ENCODE data around the gene PRKCZ.

PRKCZ gene

DNA sequence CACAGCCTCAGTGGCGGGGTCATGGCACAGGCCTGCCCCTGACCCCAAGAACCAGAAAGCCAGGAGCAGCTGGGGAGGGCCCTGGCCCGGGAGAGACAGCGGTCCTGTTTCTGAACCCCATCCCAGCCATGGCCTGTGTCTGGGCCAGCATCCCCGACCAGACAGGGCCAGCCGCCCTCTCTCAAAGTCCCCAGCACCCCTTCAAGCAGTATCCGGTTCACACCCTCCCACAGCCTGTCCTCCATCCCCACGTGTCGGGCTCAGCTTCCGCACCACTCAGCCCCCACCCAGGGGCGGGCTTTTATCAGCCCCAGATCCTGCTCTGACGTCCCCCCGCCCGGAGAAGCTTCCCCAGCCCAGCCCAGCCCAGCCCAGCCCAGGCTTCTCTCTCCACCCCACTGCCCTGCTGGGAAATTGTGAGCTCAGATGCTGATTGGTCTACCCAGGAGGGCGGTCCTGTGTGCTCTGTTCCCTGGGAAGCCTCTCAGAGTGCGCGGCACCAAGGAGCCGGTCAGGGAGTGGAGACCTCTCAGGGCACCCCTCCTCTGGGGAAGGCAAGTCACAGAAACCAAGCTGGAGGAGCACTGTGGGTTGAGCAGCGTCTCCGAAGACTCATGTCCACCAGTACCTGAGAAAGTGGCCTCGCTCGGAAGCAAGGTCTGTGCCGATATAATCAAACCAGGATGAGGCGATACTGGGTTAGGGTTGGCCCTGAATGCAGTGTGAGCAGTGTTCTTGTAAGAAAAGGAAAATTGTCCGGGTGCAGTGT, 149.0 kb downstream of the PRKCZ start:
- DNase-seq = peak; percentile 92

DNA sequence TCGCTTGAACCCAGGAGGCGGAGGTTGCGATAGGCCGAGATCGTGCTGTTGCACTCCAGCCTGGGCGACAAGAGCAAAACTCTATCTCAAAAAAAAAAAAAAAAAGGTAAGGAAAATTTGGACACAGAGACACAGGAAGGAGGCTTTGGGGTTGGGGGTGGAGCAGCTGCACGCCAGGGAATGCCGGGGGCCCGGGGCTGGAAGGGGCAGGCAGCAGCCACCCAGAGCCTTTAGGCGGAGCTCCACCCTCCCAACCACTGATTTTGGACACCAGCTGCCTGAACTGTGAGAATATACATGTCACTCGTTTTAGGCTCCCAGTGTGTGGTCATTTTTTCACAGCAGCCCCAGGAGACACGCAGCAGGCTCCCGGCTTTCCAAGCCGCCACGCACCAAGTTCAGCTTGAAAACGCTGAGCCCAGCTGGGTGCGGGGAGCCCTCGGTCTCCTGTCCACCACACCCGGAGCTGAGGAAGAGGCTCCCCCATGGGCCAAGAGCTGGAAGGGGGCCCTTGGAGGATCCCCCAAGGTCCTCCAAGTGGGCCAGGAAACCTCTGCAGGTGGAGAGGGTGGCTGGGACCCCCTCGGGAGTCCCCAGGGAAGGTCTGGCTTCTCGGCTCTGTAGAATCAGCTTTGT, 150.2 kb downstream of the PRKCZ start:
- DNase-seq = no peak

DNA sequence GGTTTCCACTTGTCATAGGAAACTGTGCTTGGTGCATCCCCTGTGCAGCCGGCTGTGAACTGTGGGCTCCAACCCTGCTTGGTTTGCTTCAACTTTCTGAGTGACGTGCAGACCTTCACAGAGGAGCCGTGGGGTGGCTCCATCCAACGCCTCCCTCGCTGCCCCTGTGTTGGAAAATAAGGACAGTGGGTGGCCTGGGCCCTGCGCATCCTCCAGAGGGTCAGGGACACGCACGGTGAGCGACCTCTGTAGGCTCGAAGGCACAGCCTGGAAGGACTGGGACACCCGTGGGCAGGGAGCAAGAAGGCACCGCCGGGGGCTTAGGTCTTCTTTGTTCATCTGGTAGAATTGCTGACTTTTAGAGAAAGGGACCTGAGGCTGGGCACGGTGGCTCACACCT, 150.9 kb downstream of the PRKCZ start:
- DNase-seq = no peak

DNA sequence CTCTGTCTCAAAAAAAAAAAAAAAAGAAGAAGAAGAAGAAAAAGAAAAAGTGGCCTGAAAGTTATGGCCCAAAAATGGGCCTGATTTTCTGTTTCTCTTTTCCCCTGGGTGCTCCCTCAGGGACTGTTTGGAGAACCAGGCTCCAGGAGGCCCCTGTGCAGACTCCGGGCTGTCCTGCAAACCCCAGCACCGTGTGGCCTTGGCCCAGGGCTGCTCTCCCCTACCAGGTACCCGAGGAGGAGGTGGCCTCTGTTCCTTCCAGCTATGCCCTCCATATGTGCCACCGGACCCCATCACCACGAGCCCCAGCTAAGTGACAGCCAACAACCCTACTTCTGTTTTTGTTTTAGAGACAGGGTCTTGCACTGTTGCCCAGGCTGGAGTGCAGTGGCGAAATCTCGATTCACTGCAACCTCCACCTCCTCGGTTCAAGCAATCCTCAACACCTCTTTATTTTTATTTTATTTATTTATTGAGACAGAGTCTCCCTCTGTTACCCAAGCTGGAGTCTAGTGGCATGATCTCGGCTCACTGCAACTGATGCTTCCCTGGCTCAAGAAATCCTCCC, 151.9 kb downstream of the PRKCZ start:
- no peak for DNase-seq

DNA sequence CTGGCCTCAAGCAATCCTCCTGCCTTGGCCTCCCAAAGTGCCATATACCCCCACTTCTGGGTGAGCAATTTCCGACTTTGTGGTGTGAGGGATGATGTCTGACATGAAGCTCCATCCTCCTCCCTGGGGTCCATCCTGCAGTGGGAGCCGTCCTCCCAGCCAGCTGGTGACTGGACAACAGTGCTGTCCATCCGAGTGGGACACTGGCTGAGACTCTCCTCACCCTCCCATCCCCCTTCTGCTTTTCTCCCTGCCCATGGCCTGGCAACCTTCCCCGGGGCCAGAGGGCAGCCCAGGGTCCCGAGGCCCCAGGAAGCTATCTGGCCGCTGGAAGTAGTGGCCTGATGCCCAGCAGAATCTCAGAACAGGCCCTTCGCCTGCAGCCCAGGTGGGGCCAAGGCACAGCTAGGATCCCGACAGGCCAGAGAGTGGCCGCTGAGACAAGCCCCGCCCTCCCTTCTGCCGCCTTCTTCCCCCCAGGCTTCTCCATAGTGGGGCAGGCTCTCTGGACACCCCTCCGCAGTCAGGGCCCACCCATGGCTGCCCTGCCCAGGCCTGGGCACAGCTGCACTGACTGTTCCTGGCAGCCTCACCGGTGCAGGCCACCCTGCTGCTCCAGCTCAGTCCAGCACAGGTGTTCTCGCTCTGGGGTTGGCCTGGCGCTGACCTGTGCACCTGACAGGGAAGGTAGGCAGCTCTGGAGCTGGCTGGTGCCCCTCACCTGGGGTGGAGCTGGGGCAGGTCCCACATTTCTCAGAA, 152.8 kb downstream of the PRKCZ start:
- DNase-seq = no peak

DNA sequence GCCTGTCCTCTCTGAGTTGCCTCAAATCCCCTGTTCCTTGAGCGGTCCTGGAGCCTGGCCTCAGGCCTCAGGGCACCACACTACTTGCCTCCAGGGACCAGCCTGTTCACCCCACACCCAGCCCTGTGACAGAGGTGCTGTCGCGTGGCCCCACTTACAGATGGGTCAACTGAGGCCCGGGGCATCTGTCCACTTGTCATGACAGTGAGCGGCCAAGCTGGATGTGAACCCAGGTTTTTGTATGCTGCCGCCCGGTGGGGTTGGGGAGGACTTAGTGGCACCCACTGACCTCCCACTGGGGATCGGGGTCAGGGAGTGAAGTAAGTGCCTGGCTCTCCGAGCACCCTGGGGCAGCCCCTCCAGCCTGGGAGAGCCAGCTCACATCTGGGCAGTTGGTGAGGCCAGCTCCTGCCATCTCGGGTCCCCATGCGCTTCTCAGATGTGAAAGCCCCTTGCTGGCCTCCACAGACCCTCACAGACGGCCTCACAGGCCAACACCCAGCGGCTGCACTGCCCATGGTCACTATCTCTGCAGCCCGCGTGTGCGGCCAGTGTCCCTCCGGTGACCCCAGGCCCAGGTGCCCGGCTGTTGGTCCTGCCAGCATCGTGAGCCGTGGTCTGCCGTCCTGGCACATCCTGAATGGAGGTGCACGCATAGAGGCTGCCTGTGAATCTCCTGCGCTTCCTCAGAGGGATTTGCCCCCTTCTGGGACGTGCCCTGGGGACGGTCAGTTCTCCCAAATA, 153.6 kb downstream of the PRKCZ start:
- DNase-seq = no peak

DNA sequence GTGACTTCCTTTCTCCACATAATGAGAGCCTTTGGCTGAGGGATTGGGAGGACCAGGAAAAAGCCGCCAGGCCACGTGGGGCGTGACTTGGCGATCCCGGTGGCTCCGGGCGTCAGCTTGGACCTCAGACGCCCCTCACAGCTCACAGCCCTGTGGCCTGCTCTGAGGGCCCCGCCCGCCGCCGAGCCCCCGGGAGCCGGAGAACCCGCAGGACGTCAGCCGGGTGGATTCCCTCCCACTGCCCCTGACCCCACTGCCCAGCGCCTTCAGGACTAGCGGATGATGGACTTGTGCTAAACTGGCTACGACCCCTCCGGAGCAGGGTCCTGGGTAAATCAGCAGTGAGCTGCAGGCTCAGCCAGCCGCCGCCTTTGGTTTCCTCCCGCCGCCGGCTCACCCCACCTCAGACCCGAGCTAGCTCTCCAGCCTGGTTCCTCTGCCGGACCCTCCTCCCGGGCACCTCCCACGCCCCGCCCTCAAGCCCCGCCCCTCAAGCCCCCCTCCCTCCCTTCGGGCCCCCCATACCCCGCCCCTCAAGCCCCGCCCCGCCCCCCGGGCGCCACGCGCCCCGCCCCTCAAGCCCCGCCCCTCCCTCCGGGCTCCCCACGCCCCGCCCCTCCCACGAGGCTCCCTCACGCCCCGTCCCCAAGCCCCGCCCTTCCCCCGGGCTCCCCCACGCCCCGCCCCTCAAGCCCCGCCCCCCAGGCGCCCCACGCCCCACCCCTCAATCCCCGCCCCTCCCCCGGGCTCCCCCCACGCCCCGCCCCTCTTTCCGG, 154.4 kb downstream of the PRKCZ start:
- DNase-seq = peak; percentile 74

DNA sequence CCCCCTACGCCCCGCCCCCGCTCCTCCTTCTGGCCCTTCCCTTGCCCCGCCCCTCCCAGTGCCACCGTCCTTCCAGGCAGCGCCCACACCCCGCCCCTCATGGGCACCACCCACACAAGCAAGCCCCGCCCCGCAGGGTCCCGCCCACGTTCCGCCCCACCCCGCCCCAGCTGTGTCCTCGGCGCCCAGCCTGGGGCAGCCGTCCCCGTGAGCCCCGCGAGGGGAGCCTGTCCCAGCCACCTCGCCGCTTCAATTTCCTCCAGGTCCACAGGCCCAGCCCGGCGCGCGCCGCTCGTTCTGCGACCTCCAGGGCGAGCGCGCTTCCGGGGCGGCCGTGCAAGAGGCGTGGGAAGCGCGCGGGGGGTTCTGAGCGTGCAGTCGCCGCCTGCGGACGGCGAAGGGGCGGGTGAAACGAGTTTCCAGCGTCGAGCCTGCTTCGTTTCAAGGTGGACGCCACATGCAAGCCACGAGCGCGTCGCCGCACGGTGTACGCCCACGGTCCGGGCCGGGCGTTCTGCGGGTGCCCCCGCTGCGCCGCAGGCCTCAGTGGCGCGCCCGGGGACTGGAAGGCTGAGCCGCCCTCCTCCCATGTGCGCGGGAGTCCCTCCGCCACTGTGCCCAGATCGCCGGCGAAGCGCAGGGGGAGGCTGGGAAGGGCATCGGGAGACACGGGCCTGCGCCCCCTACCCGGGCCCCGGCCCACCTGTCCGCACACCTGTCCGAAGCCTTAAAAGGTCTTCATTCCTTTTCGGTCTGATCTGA, 155.2 kb downstream of the PRKCZ start:
- DNase-seq = peak; percentile 93

DNA sequence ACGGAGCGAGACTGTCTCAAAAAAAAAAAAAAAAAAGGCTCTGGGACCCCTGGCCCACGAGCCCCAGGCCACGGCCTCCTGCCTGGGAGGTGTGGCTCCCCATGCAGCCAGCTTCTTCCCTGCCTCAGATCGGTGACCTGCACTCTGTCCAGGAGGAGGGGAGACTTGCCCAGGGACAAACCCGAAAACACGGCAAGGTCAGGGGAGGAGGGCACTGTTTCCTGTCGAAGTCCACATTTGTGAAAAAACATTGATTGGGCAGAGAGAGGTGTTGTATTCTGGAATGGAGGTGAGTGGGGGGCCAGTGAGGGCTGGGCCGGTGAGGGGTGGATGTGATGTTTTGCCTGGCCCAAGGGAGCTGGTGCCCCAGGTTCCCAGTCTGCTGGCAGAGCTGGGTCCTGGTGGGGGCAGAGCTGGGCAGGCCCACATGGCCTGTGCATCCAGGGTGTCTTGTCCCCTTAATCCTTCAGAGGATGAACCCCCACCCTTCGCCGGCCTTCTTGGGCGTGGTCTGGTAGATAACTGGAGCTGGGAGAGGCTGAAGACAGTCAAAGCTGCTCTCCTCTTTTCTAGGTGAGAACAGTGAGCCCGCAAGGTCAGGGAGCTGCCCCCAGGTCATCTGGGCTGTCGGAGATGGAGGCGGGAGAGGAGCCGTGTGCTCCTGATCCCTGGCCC, 156.7 kb downstream of the PRKCZ start:
- no peak for DNase-seq

DNA sequence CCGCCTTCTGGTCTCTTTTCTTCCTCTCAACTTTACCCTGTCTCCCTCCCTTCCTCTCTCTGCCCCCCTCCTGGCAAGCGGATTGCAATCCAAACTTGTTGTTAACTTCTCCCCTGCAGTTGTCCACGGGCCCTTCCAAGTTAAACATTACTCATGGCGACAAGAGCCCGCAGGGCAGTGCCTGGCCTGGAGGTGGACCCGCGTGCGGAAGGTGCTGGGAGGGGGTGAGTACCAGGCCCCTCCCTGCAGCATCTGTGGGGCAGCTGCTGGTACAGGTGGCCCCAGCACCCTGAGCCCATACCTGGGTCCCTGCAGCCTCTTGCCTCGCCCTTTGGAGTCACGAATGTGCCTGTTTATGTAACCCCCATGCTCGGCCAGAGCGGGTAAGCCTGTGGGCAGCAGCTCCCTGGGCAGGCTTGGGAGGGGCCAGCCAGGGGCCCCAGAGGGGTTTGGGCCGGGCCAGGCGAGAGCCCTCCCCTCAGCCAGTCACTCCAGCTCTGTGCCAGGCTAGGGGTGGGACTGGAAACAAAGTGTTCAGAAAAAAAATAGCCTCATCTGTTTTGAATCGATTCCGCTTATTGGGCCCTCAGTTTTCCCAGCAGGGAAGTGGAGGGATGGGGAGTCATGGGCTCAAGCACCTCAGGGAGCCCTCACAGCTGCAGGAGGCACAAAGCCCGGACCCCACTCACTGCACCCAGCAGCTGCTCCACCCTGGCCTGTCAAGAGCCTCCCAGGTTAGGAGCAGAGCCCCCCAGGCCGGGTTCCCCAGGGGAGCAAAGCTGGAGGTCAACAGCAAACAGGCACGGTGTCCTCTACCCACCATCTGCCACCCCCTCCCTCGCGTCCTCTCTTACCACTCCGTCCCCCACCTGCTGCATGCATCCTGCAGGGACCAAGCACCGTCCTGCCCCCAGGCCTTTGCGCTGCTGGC, 158.4 kb downstream of the PRKCZ start:
- DNase-seq = peak; percentile 74

DNA sequence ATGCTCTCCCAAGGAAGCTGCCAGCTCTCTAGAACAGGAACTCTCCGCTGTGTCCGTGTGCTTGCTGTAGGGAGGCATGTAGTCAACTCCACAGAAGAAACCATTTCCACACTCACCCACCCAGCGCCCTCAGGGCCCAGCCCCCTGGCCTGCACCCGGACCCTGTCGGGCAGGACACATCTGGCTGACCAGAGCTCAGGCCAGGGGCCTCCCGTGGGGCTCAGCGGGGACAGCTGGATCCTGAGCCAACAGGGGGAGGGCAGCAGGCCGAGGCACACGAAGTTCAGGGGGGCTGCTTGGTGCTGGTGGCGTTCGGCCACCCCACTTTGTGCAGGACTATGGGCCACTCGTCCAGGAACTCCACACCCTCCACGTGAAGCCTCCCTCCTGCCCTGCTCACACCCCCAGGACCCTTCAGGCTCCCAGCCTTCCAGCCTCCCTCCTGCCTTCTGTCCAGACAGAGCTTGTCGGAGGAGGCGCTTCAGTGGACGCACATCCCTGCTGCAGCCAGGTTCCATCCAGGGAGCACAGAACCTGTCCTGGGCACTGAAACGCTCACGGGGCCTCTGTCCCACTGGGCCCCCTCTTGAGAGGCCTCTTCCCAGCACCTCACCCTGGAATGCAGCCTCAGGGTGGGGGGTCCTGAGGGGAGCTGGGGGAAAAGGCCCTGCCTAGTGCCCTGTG, 159.3 kb downstream of the PRKCZ start:
- no peak for DNase-seq

DNA sequence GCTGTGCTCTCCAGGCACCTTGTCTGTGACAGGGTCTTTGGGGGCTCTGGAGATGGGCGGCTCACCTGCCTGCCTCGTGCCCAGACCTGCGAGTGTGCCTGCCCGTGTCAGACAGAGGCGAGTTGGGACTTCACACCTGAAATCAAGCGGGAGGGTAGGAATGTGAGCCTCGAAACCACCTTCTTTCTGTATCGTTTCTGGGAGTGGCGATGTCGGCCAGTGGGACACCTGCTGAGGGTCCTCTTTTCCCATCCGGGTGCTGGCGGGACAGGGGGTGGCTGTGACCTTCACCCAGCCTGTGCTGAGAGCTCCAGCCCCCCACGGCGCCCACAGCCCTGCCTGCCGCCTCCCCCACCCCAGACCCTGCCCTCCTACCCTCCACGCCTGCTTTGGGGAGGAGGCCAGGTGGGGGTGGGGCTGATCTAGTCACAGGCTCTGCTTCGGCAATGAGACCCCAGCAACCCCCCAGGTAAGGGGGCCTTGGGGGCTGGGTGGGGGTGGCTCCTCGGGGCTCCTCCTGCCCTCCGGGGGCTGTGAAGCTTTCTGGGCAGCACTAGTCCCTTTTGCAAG, 160.0 kb downstream of the PRKCZ start:
- no peak for DNase-seq

DNA sequence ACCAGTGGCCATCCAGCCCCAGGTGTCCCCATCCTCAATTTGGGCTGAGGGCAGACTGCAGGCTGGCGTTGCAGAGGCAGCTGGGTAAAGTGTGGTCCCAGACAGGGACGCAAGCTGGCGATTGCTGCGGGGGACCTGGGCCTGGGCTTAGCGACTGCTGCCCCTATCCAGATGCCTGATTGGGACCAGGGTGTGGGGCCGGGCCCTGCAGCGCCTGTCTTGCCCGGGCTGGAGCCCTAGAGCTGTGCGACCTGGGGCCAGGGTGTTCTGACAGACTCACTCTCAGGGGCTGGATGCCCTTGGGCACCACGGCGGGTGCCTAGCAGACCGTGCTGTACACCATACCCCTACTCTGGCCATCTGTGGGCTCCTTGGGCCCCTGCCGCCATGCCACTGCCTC, 160.6 kb downstream of the PRKCZ start:
- DNase-seq = no peak

DNA sequence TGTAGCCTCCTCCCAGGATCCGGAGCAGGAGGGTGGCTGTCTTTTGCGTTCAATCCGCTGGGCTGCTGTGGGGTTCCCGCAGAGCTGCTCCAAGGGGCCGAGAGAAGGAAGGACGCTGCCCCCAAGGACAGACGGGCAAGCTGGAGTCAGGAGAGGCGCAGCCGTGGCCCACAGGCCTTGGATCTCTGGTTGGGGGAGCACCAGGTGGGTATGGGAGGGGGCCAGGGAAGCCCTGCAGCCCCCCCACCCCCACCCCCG, 162.0 kb downstream of the PRKCZ start:
- DNase-seq = no peak

DNA sequence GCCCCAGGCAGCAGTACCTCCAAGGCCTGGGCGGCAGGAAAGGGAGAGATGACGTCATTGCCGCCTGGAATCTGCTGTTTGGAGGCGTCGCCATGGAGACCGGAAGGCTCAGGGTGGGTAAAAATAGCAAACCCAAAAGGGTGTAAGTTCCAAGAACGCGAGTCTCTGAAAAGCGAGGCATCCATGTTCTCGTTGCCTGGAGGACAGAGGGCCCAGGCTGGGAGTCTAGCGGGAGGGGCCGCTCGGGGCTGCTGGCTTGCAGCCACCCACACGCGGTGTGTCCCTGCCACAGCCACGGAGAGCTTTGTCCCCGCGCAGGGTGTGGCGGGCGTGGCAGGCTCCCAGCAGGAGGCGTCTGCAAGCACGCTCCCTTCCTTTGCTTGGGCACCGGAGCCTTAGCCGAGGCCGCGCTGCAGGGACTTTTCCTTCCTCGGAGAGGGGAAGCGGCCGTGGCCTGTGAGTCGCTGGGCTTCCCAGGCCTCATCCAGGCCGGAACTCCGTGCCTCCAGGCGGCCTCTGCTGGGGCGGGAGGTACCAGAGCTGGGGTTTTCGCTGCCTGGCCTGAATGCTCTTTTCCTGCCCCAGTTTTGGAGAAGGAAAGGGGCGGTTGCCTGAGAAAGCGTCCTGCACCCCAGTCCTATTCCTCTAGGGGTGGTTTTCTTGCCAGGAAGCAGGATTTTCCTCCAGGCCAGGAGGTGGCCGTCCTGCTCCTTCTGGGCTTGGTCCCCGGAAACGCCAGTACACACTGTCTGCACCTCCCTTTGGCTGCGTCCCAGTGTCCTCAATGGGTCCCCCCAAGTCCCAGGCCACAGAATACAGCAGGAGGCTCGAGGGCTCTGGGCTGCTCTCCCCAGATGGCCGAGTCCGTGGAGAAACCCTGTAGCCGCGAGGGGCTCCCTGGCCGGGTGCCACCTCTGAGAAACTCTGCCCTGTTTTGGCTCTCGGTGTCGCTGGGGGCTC, 162.6 kb downstream of the PRKCZ start:
- DNase-seq = peak; percentile 98

DNA sequence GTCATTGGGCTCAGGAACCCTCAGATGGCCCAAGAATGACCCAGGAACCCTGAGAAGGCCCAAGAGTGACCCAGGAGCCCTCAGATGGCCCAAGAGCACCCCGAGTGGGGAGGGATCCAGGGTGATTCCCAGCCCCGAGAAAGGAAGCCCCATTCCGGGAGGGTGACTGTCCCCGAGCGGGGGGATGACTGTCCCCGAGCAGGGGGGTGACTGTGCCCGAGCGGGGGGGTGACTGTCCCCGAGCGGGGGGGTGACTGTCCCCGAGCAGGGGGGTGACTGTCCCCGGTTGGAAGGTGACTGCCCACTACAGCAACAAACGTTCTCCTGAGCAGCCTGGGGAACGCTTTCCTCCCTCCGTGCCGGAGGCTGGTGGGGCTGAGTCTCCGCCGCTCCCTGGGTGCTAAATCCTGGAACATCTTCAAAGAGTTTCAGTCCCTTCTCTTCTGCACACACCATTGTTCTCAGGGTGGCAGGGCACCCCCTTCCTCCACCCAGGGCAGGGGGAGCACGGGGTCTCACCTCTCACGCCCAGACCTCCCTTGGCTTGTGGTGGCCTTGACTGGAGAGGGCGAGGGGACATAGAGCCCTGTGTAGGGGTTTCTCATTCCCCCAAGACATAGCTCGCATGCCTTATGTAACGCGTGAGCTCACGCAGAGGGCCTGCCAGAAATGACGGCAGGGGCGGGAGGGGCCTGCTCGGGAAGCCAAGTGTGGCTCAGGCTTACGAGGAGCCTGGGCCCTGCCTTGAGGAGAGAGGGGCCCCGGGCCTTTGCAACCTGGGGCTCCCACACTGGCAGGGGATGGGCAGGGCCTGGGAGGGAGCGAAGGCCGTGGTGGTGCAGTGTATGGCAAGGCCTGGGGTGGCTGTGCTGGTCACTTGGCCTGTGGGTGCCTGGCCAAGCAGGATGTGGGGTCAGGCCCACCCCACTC, 163.6 kb downstream of the PRKCZ start:
- peak; percentile 89 for DNase-seq
